ENCODE data around the gene BIRC2. TPM values are rescaled to one million over a fixed set of nuclear protein-coding genes. Genes with fewer than 3 reads are reported as not detected.

The BIRC2 gene
- total RNA-seq, 1 donor from 2014 or later = 34.9 TPM

DNA sequence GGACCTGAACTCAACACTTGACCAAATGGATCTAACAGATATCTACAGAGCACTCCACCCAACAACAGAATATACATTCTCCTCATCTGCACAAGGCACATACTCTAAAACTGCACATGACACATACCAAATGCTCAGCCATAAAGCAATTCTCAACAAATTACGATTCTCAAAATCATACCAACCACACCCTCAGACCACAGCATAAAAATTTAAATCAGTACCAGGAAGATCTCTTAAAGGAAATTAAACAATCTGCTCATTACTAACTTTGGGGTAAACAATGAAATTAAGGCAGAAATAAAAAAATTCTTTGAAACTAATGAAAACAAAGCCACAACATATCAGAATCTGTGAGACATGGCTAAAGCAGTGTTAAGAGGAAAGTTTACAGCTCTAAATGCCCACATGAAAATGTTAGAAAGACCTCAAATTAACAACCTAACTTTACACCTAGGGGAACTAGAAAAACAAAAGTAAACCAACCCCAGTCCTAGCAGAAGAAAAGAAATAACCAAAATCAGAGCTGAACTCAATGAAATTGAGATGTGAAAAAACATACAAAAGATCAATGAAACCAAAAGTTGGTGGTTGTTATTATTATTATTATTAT, 68.4 kb downstream of the BIRC2 start:
- Mint-ChIP-seq H3K27ac (peak overlapping the region; percentile 5), H3K9me3 (peaks cover 7% of the 10 kb centered on the region), H3K36me3 (ENCODE audit: low read depth) (peaks cover 59% of the 10 kb centered on the region), H3K4me3 (peak overlapping the region; percentile 1), H3K27me3 (no peaks in the 10 kb centered on the region), H3K4me1 (peaks cover 63% of the 10 kb centered on the region)
- TF ChIP-seq, protein P1, sequence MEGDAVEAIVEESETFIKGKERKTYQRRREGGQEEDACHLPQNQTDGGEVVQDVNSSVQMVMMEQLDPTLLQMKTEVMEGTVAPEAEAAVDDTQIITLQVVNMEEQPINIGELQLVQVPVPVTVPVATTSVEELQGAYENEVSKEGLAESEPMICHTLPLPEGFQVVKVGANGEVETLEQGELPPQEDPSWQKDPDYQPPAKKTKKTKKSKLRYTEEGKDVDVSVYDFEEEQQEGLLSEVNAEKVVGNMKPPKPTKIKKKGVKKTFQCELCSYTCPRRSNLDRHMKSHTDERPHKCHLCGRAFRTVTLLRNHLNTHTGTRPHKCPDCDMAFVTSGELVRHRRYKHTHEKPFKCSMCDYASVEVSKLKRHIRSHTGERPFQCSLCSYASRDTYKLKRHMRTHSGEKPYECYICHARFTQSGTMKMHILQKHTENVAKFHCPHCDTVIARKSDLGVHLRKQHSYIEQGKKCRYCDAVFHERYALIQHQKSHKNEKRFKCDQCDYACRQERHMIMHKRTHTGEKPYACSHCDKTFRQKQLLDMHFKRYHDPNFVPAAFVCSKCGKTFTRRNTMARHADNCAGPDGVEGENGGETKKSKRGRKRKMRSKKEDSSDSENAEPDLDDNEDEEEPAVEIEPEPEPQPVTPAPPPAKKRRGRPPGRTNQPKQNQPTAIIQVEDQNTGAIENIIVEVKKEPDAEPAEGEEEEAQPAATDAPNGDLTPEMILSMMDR (IDR thresholded peaks at IDR 0.05) = no peak
- CTCF ChIA-PET = no interaction called here
- no peak for ATAC-seq (ENCODE audit: low read depth)
- DNase-seq = no peak
- intact Hi-C loops (cut with micrococcal nuclease) = loop anchor here (2.0 kb wide), 2 partner anchors 15 kb away; no protein-coding TSS in a partner anchor
- POLR2A ChIA-PET = interaction anchor here (0.6 kb wide), 1 partner anchor 73 kb away, joined by 3 read pairs; no protein-coding TSS in a partner anchor

DNA sequence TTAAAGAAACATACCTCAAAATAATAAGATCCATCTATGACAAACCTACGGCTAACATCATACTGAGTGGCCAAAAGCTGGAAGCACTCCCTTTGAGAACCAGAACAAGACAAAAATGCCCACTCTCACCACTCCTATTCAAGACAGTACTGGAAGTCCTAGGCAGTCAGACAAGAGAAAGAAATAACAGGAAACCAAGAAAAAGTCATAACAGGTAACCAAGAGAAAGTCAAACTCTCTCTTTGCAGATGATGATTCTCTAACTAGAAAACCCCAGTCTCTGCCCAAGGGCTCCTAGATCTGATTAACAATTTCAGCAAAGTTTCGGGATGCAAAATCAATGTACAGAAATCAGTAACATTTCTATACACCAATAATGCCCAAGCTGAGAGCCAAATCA, 70.0 kb downstream of the BIRC2 start:
- no peak for ATAC-seq (ENCODE audit: low read depth)
- POLR2A ChIA-PET = no interaction called here
- no peak overlapping the region for H3K4me3 Mint-ChIP-seq
- no peaks in the 10 kb centered on the region for H3K27me3 Mint-ChIP-seq
- TF ChIP-seq, protein P1 (IDR thresholded peaks at IDR 0.05) = no peak
- peaks cover 69% of the 10 kb centered on the region for H3K4me1 Mint-ChIP-seq
- peaks cover 7% of the 10 kb centered on the region for H3K9me3 Mint-ChIP-seq
- H3K27ac Mint-ChIP-seq = peak overlapping the region; percentile 15
- CTCF ChIA-PET = interaction anchor here (0.6 to 1.4 kb wide), 2 partner anchors 13 to 26 kb away, joined by 3 read pairs; no protein-coding TSS in a partner anchor
- intact Hi-C loops (cut with micrococcal nuclease) = no loop called here
- DNase-seq = no peak
- peaks cover 56% of the 10 kb centered on the region for H3K36me3 Mint-ChIP-seq (ENCODE audit: low read depth)

DNA sequence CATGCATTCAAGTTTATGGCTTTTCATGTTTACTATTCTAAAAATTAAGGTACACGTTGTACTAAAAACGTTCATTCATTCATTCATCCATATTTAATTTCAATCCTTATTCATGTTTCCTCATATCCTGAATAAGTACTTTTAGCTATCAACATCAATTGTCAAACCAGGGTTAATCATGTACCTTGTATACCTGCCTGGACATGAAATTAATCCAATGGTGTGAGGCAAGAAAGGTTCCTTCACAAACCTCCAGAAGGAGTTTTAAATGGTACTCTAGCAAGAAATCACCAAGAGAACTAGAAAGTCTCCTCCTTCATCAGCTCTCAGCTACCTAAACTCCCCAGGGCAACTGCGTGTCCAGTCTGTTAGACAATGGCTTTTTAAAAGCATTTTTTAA, 72.2 kb downstream of the BIRC2 start:
- Mint-ChIP-seq H3K4me1 (peaks cover 76% of the 10 kb centered on the region), H3K9me3 (peaks cover 7% of the 10 kb centered on the region), H3K27ac (no peak overlapping the region), H3K36me3 (ENCODE audit: low read depth) (peaks cover 63% of the 10 kb centered on the region), H3K27me3 (no peaks in the 10 kb centered on the region), H3K4me3 (no peak overlapping the region)
- DNase-seq = no peak
- intact Hi-C loops (cut with micrococcal nuclease) = no loop called here
- ATAC-seq (ENCODE audit: low read depth) = no peak
- CTCF ChIA-PET = interaction anchor here (1.2 kb wide), 1 partner anchor 29 kb away, joined by 3 read pairs; no protein-coding TSS in a partner anchor
- POLR2A ChIA-PET = interaction anchor here (0.6 to 1.0 kb wide), 2 partner anchors 11 to 33 kb away, joined by 3 to 4 read pairs; no protein-coding TSS in a partner anchor
- TF ChIP-seq, protein P1 (IDR thresholded peaks at IDR 0.05) = no peak

DNA sequence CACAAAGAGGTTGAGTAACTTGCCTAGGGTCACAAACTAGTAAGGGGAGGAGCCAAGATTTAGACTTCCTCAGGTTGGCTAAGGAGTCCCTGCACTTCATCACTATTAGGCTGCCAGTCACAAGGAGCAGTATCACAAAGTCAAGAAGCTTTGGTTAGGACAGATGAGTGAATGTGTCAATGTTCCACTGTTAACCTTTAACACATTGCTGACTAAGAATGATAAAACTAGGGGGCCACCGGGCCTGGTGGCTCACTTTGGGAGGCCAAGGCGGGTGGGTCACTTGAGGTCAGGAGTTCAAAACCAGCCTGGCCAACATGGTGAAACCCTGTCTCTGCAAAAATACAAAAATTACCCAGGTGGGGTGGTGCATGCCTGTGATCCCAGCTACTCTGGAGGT, 73.5 kb downstream of the BIRC2 start:
- intact Hi-C loops (cut with micrococcal nuclease) = no loop called here
- DNase-seq (no peak), ATAC-seq (ENCODE audit: low read depth) (no peak)
- ChIA-PET CTCF (interaction anchor here (1.0 to 1.4 kb wide), 3 partner anchors 10 to 76 kb away, joined by 3 to 4 read pairs (median 3); no protein-coding TSS in a partner anchor), POLR2A (no interaction called here)
- H3K4me3 Mint-ChIP-seq = no peak overlapping the region
- TF ChIP-seq, protein P1 (IDR thresholded peaks at IDR 0.05) = no peak
- peaks cover 7% of the 10 kb centered on the region for H3K9me3 Mint-ChIP-seq
- H3K27ac Mint-ChIP-seq = no peak overlapping the region
- H3K4me1 Mint-ChIP-seq = peaks cover 72% of the 10 kb centered on the region
- no peaks in the 10 kb centered on the region for H3K27me3 Mint-ChIP-seq
- H3K36me3 Mint-ChIP-seq (ENCODE audit: low read depth) = peaks cover 69% of the 10 kb centered on the region

DNA sequence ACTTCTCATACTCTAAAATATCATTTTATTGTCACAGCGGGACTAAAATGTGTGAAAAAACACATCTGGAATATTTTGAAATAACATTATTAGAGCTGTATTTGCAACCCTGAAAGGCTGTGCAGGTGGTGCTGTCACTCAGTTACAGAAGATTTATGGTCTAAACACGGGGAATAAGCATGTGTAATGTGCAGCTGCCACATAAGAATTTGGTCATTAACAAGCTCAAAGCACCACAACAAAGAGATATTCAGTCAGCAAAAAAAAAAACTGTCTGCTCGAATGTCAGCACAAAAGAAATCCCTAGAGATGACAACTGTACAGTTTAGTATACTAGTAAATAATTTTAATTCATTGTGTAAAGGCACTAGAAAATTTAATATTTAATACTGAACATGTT, 74.2 kb downstream of the BIRC2 start:
- Mint-ChIP-seq H3K27me3 (no peaks in the 10 kb centered on the region), H3K36me3 (ENCODE audit: low read depth) (peaks cover 73% of the 10 kb centered on the region), H3K4me3 (no peak overlapping the region), H3K4me1 (peaks cover 72% of the 10 kb centered on the region), H3K9me3 (peaks cover 7% of the 10 kb centered on the region), H3K27ac (no peak overlapping the region)
- intact Hi-C loops (cut with micrococcal nuclease) = no loop called here
- no peak for DNase-seq
- TF ChIP-seq, protein P1 (IDR thresholded peaks at IDR 0.05) = no peak
- ChIA-PET POLR2A (no interaction called here), CTCF (interaction anchor here (1.0 to 1.4 kb wide), 3 partner anchors 9 to 75 kb away, joined by 3 to 4 read pairs (median 3); no protein-coding TSS in a partner anchor)
- no peak for ATAC-seq (ENCODE audit: low read depth)
